Muscle of leg (tissue), 11 donors: ENCODE results near the gene ZNF555. TPM values are rescaled to one million over a fixed set of nuclear protein-coding genes. Genes with fewer than 3 reads are reported as not detected.

Experiments used
- DNase-seq: peaks from one replicate; pipeline ENCODE4 v3.0.0; 2013
- H3K27ac ChIP-seq: one replicate; pipeline ENCODE4 v1.5.1; 2013; ENCODE audit warnings: mild to moderate bottlenecking, low read length, control low read depth
- H3K27me3 ChIP-seq: one replicate; pipeline ENCODE4 v1.6.1; 2013; ENCODE audit warnings: low read length; ENCODE audit not compliant: control insufficient read depth, insufficient read depth
- H3K36me3 ChIP-seq: one replicate; pipeline ENCODE4 v1.6.1; 2013; ENCODE audit warnings: low read length; ENCODE audit not compliant: control insufficient read depth, insufficient read depth
- H3K4me1 ChIP-seq: one replicate; pipeline ENCODE4 v1.6.1; 2013; ENCODE audit warnings: low read length; ENCODE audit not compliant: control insufficient read depth, insufficient read depth
- H3K4me3 ChIP-seq: one replicate; pipeline ENCODE4 v1.5.1; 2013; ENCODE audit warnings: low read length, control low read depth
- H3K9me3 ChIP-seq: replicated peaks from 2 replicates; pipeline ENCODE4 v1.6.1; 2013; ENCODE audit warnings: low read depth, low read length; ENCODE audit not compliant: control insufficient read depth
- WGBS: methylation state at CpG from one replicate; pipeline ENCODE4 v1.1.5; 2013; ENCODE audit warnings: missing lambda C conversion rate; ENCODE audit not compliant: insufficient coverage; 5-methylcytosine and 5-hydroxymethylcytosine counted together
- polyA plus RNA-seq, 8 donors: library from polyadenylated mRNA; unstranded; fragments of 120-200 nt; gene quantifications; one replicate each; pipeline versions ENCODE4 v1.2.1 to v1.2.3, GENCODE V29; 2013; ENCODE audit warnings: inconsistent platforms in 1 of 8, low replicate concordance in 1 of 8; ENCODE audit not compliant: insufficient read length in 8 of 8, insufficient read depth in 1 of 8
- total RNA-seq: library from RNA; stranded (reverse); fragments of 120-200 nt; gene quantifications from one replicate; pipeline ENCODE4 v1.2.4, GENCODE V29; 2013

The ZNF555 gene
- total and polyA plus RNA-seq, 9 donors: 7.4 to 16.6 (median 11.8) TPM

DNA sequence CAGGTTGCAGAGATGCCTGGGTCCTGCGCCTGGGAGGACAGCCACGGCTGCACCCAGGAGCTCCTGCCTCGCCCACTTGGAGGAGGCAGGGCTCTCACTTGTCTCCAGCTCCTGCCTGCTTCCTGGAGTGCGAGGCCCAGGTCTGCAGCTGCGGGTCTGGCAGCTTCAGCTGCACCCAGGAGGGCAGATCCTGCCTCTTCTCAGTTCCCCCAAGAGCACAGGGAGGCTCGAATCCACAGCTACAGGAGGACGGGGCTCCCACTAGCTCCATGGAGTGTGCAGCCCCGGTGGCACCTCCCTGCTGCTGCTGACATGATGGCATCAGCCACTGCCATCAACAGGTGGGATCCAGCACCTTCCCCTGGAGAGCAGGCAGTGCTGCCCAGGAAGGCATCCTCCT lies 17.1 kb upstream of the ZNF555 start:
- peaks cover 2% of the 10 kb centered on the region for H3K9me3 ChIP-seq
- WGBS: 58% methylated on average over 8 of the region's 8 CpGs
- no peak for DNase-seq
- H3K36me3 ChIP-seq: peaks cover 28% of the 10 kb centered on the region
- H3K4me1 ChIP-seq: peaks cover 7% of the 10 kb centered on the region
- H3K27me3 ChIP-seq: no peaks in the 10 kb centered on the region
- no peak overlapping the region for H3K27ac ChIP-seq
- no peak overlapping the region for H3K4me3 ChIP-seq

DNA sequence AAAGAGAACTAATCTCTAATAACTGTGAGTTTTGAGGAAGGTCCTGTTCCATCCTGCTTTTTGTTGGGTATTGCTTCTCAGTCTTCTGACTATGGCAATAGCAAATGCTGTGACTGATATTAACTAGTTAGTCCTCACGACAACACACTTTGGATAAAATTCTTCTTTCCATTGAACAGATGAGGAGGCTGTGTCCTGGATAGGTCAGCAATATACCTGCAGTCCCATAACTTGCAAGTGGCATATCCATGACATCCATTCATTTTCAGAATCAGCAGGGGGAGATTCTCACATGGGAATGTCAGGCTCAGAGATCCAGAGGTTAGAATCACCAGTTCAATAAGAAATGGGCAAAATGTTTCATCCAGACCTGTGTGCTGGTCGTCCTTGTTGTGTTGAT lies 14.3 kb upstream of the ZNF555 start:
- Histone ChIP-seq H3K4me1 (no peaks in the 10 kb centered on the region), H3K36me3 (peaks cover 31% of the 10 kb centered on the region), H3K9me3 (peaks cover 16% of the 10 kb centered on the region), H3K27me3 (no peaks in the 10 kb centered on the region), H3K27ac (no peak overlapping the region), H3K4me3 (no peak overlapping the region)
- DNase-seq: no peak
- no CpG with 5 or more reads among the region's 2 CpGs for whole genome bisulfite sequencing

DNA sequence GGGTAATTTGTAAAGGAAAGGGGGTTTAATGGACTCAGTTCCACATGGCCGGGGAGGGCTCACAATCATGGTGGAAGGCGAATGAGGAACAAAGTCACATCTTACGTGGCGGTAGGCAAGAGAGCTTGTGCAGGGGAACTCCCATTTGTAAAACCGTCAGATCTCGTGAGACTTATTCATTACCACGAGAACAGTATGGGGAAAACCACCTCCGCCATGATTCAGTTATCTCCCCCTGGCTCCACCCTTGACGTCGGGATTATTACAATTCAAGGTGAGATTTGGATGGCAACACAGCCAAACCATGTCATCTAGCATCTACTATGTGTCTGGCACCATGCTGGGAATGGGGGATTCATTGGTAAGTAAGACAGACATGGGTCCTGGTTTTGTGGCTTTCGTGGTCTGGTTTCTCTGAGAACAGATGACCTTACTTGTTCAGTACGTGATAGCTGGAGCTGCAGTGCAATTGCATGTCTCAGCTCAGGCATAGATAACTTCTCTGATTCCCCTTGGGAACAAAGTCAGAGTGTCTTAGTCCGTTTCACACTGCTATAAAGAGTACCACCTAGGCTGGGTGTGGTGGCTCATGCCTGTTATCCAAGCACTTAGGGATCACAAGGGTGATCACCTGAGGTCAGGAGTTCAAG lies 13.3 kb upstream of the ZNF555 start:
- peaks cover 26% of the 10 kb centered on the region for H3K9me3 ChIP-seq
- WGBS: 89% methylated on average over 12 of the region's 13 CpGs

DNA sequence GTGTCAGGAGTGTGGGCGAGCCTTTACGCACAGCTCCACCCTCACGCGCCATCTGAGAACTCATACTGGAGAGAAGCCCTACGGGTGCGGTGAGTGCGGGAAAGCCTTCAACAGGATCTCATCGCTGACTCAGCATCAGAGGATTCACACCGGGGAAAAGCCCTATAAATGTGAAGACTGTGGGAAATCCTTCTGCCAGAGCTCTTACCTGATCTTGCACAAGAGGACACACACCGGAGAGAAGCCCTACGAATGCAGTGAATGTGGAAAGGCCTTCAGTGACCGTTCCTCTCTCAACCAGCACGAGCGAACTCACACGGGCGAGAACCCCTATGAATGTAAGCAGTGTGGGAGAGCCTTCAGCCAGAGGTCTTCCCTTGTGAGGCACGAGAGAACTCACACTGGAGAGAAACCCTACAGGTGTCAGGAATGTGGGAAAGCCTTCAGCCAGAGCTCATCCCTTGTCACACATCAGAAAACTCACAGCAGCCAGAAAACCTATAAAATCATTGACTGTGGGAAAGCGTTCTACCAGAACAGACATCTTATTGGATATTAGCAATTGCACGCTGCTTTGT lies 6.9 kb upstream of the ZNF555 start:
- H3K4me1 ChIP-seq: no peaks in the 10 kb centered on the region
- WGBS: 99% methylated on average over 17 of the region's 19 CpGs
- no peaks in the 10 kb centered on the region for H3K27me3 ChIP-seq
- H3K27ac ChIP-seq: no peak overlapping the region
- H3K4me3 ChIP-seq: no peak overlapping the region
- no peak for DNase-seq
- H3K9me3 ChIP-seq: peaks cover 63% of the 10 kb centered on the region
- H3K36me3 ChIP-seq: peaks cover 45% of the 10 kb centered on the region

More for the DNA sequence above, 13.3 kb upstream of the ZNF555 start:
- H3K27ac ChIP-seq: no peak overlapping the region
- H3K4me3 ChIP-seq: no peak overlapping the region
- peaks cover 37% of the 10 kb centered on the region for H3K36me3 ChIP-seq
- DNase-seq: no peak
- H3K4me1 ChIP-seq: no peaks in the 10 kb centered on the region
- no peaks in the 10 kb centered on the region for H3K27me3 ChIP-seq

DNA sequence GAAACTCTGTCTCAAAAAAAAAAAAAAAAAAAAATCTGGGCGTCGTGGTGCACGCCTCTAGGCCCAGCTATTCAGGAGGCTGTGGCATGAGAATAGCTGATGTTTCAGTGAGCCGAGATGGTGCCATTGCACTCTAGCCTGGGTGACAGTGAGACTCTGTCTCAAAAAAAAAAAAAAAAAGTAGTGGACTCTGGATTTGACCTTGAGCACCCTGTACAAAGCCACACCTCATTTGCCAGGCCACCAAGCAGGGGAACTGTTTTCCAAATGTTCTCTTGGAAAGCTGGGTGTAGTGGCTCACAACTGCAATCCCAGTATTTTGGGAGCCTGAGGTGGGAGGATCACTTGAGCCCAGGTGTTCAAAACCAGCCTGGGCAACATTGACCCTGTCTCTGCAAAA lies 3.8 kb upstream of the ZNF555 start:
- peaks cover 37% of the 10 kb centered on the region for H3K36me3 ChIP-seq
- WGBS: 100% methylated on average over 1 of the region's 4 CpGs

DNA sequence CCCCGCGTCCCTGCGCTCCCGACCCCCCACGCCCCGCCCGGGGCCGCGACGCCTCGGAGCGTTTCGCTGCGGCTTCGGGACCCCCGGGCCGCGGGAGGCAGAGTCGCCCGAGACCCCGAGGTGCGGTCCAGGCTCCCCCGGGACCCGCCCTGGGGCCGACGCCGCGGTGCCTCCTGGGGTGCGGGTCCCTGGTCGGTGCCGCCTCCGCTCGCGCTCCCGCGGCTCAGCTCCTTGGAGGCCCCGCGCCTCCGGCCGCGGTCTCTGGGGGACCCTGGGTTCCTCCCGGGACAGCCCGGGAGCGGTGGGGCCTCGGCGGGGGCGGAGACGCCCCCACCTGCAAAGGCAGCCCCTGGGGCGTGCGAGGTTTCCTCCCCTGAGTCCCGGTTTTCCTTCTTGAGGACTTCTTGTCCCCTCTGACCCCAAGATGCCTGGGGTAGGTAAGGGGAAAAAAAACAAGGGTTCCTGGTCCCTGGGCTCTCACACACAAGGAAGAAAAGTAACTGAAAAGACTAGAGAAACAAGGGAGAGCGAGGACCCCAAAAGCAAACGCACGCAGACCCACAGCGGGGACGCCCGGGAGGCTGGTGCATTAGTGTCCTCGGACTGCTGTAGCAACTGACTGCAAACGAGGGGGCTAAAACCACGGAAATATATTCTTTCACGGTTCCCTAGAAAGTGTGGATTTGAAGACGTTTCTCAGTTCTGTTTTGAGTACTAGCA lies 740 bp downstream of the ZNF555 start:
- peak overlapping the region; percentile 88 for H3K4me3 ChIP-seq
- peaks cover 12% of the 10 kb centered on the region for H3K36me3 ChIP-seq
- peaks cover 7% of the 10 kb centered on the region for H3K9me3 ChIP-seq
- H3K27ac ChIP-seq: peak overlapping the region; percentile 42
- peak; percentile 16 for DNase-seq
- peaks cover 27% of the 10 kb centered on the region for H3K4me1 ChIP-seq
- H3K27me3 ChIP-seq: no peaks in the 10 kb centered on the region
- under 1% methylated on average over 59 of the region's 62 CpGs for WGBS

More for the DNA sequence above, 3.8 kb upstream of the ZNF555 start:
- DNase-seq: no peak
- no peaks in the 10 kb centered on the region for H3K27me3 ChIP-seq
- peaks cover 4% of the 10 kb centered on the region for H3K4me1 ChIP-seq
- peaks cover 45% of the 10 kb centered on the region for H3K9me3 ChIP-seq
- no peak overlapping the region for H3K4me3 ChIP-seq
- no peak overlapping the region for H3K27ac ChIP-seq

DNA sequence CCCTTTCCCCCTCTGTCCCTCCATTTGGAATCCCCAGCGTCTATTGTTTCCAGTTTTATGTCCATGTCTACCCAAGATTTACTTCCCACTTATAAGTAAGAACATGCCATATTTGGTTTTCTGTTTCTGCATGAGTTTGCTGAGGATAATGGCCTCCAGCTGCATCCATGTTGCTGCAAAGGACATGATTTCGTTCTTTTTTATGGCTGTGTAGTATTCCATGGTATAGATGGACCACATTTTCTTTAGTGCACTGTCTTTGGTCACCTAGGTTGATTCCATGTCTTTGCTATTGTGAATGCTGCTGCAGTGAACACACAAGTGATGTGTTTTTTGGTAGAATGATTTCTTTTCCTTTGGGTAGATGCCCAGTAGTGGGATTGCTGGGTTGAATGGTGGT lies 3.8 kb downstream of the ZNF555 start:
- peaks cover 11% of the 10 kb centered on the region for H3K9me3 ChIP-seq
- no peak for DNase-seq
- H3K36me3 ChIP-seq: peaks cover 15% of the 10 kb centered on the region
- no peaks in the 10 kb centered on the region for H3K27me3 ChIP-seq
- H3K27ac ChIP-seq: peak overlapping the region; percentile 76
- WGBS: no CpG with 5 or more reads among the region's 2 CpGs
- no peak overlapping the region for H3K4me3 ChIP-seq
- H3K4me1 ChIP-seq: peaks cover 49% of the 10 kb centered on the region

DNA sequence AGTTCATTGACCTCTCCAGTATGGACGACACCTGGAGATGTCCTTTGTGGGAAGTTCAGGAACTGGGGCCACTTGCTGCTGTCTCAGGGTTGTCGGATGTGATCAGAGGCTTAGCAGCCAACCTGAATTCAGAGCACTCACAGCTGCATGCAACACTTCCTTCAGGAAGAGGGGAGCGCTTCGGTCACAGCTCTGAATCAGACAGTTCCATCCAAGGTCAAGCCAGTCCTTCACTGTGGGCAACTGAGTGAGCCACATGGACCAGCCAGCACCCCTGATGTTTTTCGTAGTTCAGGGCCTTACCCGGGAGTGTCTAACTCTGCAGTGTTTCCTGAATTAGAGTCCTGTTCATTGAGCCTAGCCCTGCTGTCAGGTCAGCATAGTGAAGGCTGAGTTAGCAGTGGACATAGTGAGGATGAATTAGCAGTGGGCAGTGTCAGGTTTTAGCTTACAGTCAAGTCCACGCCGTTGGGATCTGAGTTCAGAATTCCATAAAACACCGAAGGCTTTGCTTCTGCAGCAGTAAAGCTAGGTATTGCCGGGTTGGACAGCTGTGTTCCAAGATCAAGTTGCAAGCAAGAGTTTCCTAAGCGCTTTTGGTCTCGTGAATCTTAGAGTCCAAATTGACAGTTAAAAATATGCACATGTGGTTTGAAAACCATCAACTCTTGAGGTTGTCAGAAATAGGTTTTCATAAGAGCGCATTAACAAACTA lies 5.1 kb downstream of the ZNF555 start:
- no peaks in the 10 kb centered on the region for H3K27me3 ChIP-seq
- peaks cover 22% of the 10 kb centered on the region for H3K36me3 ChIP-seq
- peak; percentile 56 for DNase-seq
- no peak overlapping the region for H3K4me3 ChIP-seq
- H3K27ac ChIP-seq: peak overlapping the region; percentile 76
- peaks cover 53% of the 10 kb centered on the region for H3K4me1 ChIP-seq
- WGBS: 78% methylated on average over 12 of the region's 13 CpGs
- peaks cover 18% of the 10 kb centered on the region for H3K9me3 ChIP-seq

DNA sequence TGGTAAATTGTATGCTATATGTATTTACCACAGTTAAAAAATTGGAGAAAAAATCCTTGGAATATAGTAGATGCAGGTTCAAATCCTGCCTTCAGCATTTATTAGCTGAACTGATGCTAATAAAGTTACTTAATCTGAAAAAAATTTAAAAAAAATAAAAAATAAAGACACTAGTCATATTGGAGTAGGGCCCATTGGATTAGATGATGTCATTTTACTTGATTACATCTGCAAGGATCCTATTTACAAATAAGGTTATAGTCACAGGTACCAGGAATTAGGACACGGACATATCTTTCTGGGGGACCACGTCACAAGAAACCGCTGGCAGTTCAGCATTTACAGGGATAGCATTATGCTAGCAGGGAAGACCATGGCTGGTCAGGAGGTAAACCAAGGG lies 6.2 kb downstream of the ZNF555 start:
- Histone ChIP-seq H3K27ac (peak overlapping the region; percentile 59), H3K4me1 (peaks cover 48% of the 10 kb centered on the region), H3K36me3 (peaks cover 34% of the 10 kb centered on the region), H3K27me3 (no peaks in the 10 kb centered on the region), H3K4me3 (no peak overlapping the region), H3K9me3 (peaks cover 29% of the 10 kb centered on the region)
- WGBS: 100% methylated on average over 3 of the region's 3 CpGs
- DNase-seq: no peak

DNA sequence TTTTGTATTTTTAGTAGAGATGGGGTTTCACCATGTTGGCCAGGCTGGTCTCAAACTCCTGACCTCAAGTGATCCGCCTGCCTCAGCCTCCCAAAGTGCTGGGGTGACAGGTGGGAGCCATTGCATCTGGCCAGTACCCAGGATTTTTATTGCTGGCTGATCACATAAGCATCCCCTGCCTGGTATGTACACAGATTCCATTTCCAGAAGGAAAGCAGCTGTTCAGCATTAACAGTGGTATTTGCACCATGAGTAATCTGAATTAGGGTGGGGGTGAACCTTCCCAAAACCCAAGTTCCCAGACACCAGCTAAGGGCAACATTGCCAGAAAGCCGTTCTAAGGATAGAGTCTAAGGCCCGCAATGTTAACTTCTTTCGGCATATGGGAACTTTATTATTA lies 7.3 kb downstream of the ZNF555 start:
- H3K4me3 ChIP-seq: no peak overlapping the region
- peaks cover 40% of the 10 kb centered on the region for H3K9me3 ChIP-seq
- peaks cover 41% of the 10 kb centered on the region for H3K36me3 ChIP-seq
- peak; percentile 91 for DNase-seq
- WGBS: 57% methylated on average over 1 of the region's 4 CpGs
- peak overlapping the region; percentile 89 for H3K27ac ChIP-seq
- no peaks in the 10 kb centered on the region for H3K27me3 ChIP-seq
- peaks cover 45% of the 10 kb centered on the region for H3K4me1 ChIP-seq
